Activated T-cell treated with anti-CD3 and anti-CD28 coated beads, Interleukin-2, amount 50 U/mL, for 24 hours (primary cell): ENCODE data around the gene ATP2B2.
A peak's percentile ranks its signal among the peaks of the same experiment; 100 is the strongest.
"Not testable (repeated sequence)": the region's sequence is repeated elsewhere in the genome, so short reads cannot be mapped to it uniquely, and the experiment has no call there.

Source experiments
- DNase-seq: peaks from one replicate; pipeline ENCODE4 v3.0.0-alpha.2; 2020
- H3K27ac Mint-ChIP-seq: 2 replicates; pipeline ENCODE4 v1.8.0; 2020; ENCODE audit warnings: mild to moderate bottlenecking, mixed read lengths
- H3K27me3 Mint-ChIP-seq: 2 replicates; pipeline ENCODE4 v1.8.0; 2020; ENCODE audit warnings: mixed read lengths
- H3K36me3 Mint-ChIP-seq: 2 replicates; pipeline ENCODE4 v1.8.0; 2020; ENCODE audit warnings: low read depth, mixed read lengths
- H3K4me1 Mint-ChIP-seq: 2 replicates; pipeline ENCODE4 v1.8.0; 2020; ENCODE audit warnings: low read depth, mixed read lengths
- H3K4me3 Mint-ChIP-seq: 2 replicates; pipeline ENCODE4 v1.8.0; 2020; ENCODE audit warnings: mild to moderate bottlenecking, moderate library complexity, mixed read lengths
- H3K9me3 Mint-ChIP-seq: 2 replicates; pipeline ENCODE4 v1.8.0; 2020; ENCODE audit warnings: mixed read lengths

Gene ATP2B2

GRCh38 chr3:10306156-10306555 lies 199.2 kb downstream of the ATP2B2 start:
- Mint-ChIP-seq H3K4me3 (no peak overlapping the region), H3K36me3 (peaks cover 97% of the 10 kb centered on the region), H3K9me3 (no peaks in the 10 kb centered on the region), H3K27ac (peak overlapping the region; percentile 42), H3K4me1 (peaks cover 9% of the 10 kb centered on the region), H3K27me3 (no peaks in the 10 kb centered on the region)
- DNase-seq = no peak

GRCh38 chr3:10305331-10305902 lies 200.0 kb downstream of the ATP2B2 start:
- H3K9me3 Mint-ChIP-seq = no peaks in the 10 kb centered on the region
- H3K4me1 Mint-ChIP-seq = peaks cover 2% of the 10 kb centered on the region
- no peak for DNase-seq
- peaks cover 97% of the 10 kb centered on the region for H3K36me3 Mint-ChIP-seq
- peak overlapping the region; percentile 68 for H3K27ac Mint-ChIP-seq
- no peak overlapping the region for H3K4me3 Mint-ChIP-seq
- H3K27me3 Mint-ChIP-seq = no peaks in the 10 kb centered on the region

GRCh38 chr3:10304905-10305304 lies 200.5 kb downstream of the ATP2B2 start:
- Mint-ChIP-seq H3K27me3 (no peaks in the 10 kb centered on the region), H3K9me3 (no peaks in the 10 kb centered on the region), H3K27ac (peak overlapping the region; percentile 68), H3K36me3 (peaks cover 97% of the 10 kb centered on the region), H3K4me1 (peaks cover under 1% of the 10 kb centered on the region), H3K4me3 (no peak overlapping the region)
- DNase-seq = no peak

- no peak overlapping the region for H3K4me3 Mint-ChIP-seq
- H3K9me3 Mint-ChIP-seq = no peaks in the 10 kb centered on the region
- H3K27me3 Mint-ChIP-seq = no peaks in the 10 kb centered on the region
- H3K27ac Mint-ChIP-seq = peak overlapping the region; percentile 76
- H3K4me1 Mint-ChIP-seq = peaks cover 11% of the 10 kb centered on the region
- DNase-seq = no peak
- H3K36me3 Mint-ChIP-seq = peaks cover 98% of the 10 kb centered on the region
These were observed 201.6 kb downstream of the ATP2B2 start for GRCh38 chr3:10303785-10304184.

- Mint-ChIP-seq H3K9me3 (no peaks in the 10 kb centered on the region), H3K4me1 (peaks cover 11% of the 10 kb centered on the region), H3K27ac (peak overlapping the region; percentile 76), H3K4me3 (no peak overlapping the region), H3K27me3 (no peaks in the 10 kb centered on the region), H3K36me3 (peaks cover 94% of the 10 kb centered on the region)
- DNase-seq = no peak
These were observed 202.3 kb downstream of the ATP2B2 start for GRCh38 chr3:10303105-10303504.

- DNase-seq = no peak
- peak overlapping the region; percentile 78 for H3K27ac Mint-ChIP-seq
- no peaks in the 10 kb centered on the region for H3K9me3 Mint-ChIP-seq
- H3K4me3 Mint-ChIP-seq = no peak overlapping the region
- H3K27me3 Mint-ChIP-seq = no peaks in the 10 kb centered on the region
- peaks cover 83% of the 10 kb centered on the region for H3K36me3 Mint-ChIP-seq
- H3K4me1 Mint-ChIP-seq = peaks cover 11% of the 10 kb centered on the region
These were observed 205.3 kb downstream of the ATP2B2 start for GRCh38 chr3:10300087-10300486.

- H3K27ac Mint-ChIP-seq = peak overlapping the region; percentile 78
- H3K36me3 Mint-ChIP-seq = peaks cover 83% of the 10 kb centered on the region
- H3K4me3 Mint-ChIP-seq = no peak overlapping the region
- no peaks in the 10 kb centered on the region for H3K27me3 Mint-ChIP-seq
- H3K9me3 Mint-ChIP-seq = no peaks in the 10 kb centered on the region
- DNase-seq = no peak
- H3K4me1 Mint-ChIP-seq = peaks cover 11% of the 10 kb centered on the region
These were observed 205.7 kb downstream of the ATP2B2 start for GRCh38 chr3:10299679-10300078.

- Mint-ChIP-seq H3K27me3 (no peaks in the 10 kb centered on the region), H3K36me3 (peaks cover 82% of the 10 kb centered on the region), H3K4me3 (no peak overlapping the region), H3K9me3 (no peaks in the 10 kb centered on the region), H3K27ac (peak overlapping the region; percentile 78), H3K4me1 (peaks cover 11% of the 10 kb centered on the region)
- DNase-seq = no peak
These were observed 206.2 kb downstream of the ATP2B2 start for GRCh38 chr3:10299175-10299574.

GRCh38 chr3:10298064-10298463 lies 207.3 kb downstream of the ATP2B2 start:
- not testable (repeated sequence) for H3K27ac Mint-ChIP-seq, H3K9me3 Mint-ChIP-seq, H3K27me3 Mint-ChIP-seq, DNase-seq, H3K4me3 Mint-ChIP-seq
- Mint-ChIP-seq H3K36me3 (peaks cover 80% of the 10 kb centered on the region), H3K4me1 (peaks cover 11% of the 10 kb centered on the region)

- Mint-ChIP-seq H3K36me3 (peaks cover 78% of the 10 kb centered on the region), H3K9me3 (no peaks in the 10 kb centered on the region), H3K4me3 (no peak overlapping the region), H3K27ac (peak overlapping the region; percentile 29), H3K4me1 (peaks cover 16% of the 10 kb centered on the region), H3K27me3 (no peaks in the 10 kb centered on the region)
- DNase-seq = no peak
These were observed 211.3 kb downstream of the ATP2B2 start for GRCh38 chr3:10294030-10294586.

- peaks cover 12% of the 10 kb centered on the region for H3K4me1 Mint-ChIP-seq
- no peaks in the 10 kb centered on the region for H3K27me3 Mint-ChIP-seq
- H3K4me3 Mint-ChIP-seq = no peak within 1 kb of the TSS
- H3K9me3 Mint-ChIP-seq = no peaks in the 10 kb centered on the region
- peaks cover 85% of the 10 kb centered on the region for H3K36me3 Mint-ChIP-seq
- H3K27ac Mint-ChIP-seq = peak within 1 kb of the TSS; percentile 71
- no peak for DNase-seq
These were observed 212.6 kb downstream of the ATP2B2 start, which contains the start of gene GHRL for GRCh38 chr3:10292505-10293419. GHRL (minus strand) TSS chr3:10292947; CDS start chr3:10290180, 2,767 bp downstream.

- peaks cover 18% of the 10 kb centered on the region for H3K4me1 Mint-ChIP-seq
- DNase-seq = no peak
- H3K4me3 Mint-ChIP-seq = no peak overlapping the region
- H3K9me3 Mint-ChIP-seq = no peaks in the 10 kb centered on the region
- peak overlapping the region; percentile 71 for H3K27ac Mint-ChIP-seq
- H3K27me3 Mint-ChIP-seq = no peaks in the 10 kb centered on the region
- H3K36me3 Mint-ChIP-seq = peaks cover 89% of the 10 kb centered on the region
These were observed 213.7 kb downstream of the ATP2B2 start for GRCh38 chr3:10291641-10292040.

- H3K27ac Mint-ChIP-seq = no peak overlapping the region
- H3K9me3 Mint-ChIP-seq = no peaks in the 10 kb centered on the region
- no peak for DNase-seq
- H3K4me1 Mint-ChIP-seq = peaks cover 28% of the 10 kb centered on the region
- H3K36me3 Mint-ChIP-seq = peaks cover 92% of the 10 kb centered on the region
- no peaks in the 10 kb centered on the region for H3K27me3 Mint-ChIP-seq
- no peak overlapping the region for H3K4me3 Mint-ChIP-seq
These were observed 214.8 kb downstream of the ATP2B2 start for GRCh38 chr3:10290481-10291176.

- Mint-ChIP-seq H3K27ac (no peak overlapping the region), H3K4me3 (no peak overlapping the region), H3K4me1 (peaks cover 36% of the 10 kb centered on the region), H3K9me3 (no peaks in the 10 kb centered on the region), H3K27me3 (no peaks in the 10 kb centered on the region), H3K36me3 (peaks cover 92% of the 10 kb centered on the region)
- DNase-seq = no peak
These were observed 215.5 kb downstream of the ATP2B2 start for GRCh38 chr3:10289787-10290355.
